ENCODE results near the gene JMJD1C.

The JMJD1C gene

DNA sequence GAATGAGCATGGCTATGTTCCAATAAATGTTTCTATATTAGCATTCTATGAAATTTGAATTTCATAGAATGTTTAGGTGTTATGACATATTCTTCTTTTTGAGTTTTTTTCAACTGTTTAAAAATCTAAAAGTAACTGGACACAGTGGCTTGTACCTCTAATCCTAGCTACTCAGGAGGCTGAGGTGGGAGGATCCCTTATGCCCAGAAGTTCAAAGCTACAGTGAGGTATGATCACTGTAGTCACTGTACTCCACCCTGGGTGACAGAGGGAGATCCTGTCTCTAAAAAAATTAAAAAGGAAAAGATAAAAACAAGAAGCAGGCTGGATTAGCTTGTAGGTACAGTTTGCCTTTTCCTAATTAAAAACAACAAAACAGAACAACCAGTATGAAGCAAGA is 237.5 kb downstream of the JMJD1C start:
- DNase-seq (ENCODE audit: low read depth in 2 of 2): no peak

DNA sequence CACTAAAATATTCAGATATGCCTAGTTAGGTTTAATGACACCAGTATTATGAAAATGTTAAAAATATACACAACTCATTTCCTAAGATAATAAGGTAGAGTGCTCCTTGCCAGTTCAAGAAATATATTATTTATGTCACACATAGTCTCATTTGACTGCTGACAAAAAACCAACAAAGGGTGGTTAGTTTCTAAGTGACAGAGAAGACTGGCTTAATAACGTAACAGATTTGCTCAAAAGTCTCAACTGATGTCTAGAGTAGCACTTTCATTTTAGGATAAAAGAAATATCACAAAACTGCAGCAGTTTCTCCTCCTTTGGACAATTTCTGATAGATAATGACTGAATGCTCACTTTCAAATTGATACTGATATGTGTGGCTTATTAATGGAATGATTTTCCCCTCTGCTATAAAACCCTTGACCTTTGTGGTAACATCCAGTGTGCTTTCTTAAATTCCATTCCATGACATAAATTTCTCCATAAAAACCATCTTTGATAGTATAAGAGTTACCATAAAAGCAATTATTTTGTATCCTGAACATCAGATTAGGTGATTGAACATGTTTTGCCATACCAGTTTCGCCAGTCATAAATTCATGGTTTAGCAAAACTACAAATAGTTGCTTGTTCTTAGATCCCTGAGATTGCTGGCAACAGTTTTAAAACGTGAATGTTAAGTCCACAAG is 238.4 kb downstream of the JMJD1C start:
- DNase-seq (ENCODE audit: low read depth in 2 of 2): no peak

DNA sequence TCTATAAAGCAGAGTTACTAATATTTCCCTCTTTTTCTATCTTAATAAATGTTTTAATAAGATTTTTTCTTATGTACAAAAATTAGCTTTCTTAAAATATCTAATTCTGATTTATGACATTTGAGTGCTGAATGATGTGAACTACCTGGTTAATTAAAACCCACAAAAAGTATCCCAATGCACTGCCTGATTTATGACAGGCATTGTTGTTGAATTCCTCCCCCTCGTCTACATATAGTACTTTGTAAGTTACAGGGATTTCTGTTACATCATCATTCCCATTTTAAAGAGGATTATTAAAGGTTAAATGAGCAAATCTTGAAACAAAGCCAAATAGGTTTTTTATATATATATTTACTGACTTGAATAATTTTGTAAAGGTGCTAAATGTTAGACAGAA is 241.5 kb downstream of the JMJD1C start:
- DNase-seq (ENCODE audit: low read depth in 2 of 2): no peak

DNA sequence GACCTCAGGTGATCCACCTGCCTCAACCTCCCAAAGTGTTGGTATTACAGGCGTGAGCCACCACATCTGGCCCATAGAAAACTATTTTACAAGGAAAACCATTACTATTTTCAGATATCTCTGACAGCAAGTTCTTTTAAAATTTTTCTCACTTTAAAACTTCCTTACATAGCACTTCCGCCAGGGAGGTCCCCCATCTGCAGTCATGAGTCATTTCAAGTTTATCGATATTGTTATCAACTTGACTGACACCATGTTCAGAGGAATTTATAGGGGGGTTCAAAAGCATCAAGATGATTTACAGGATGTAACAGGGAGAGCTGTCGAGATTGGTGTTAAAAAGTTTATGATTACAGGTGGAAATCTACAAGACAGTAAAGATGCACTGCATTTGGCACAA is 243.8 kb downstream of the JMJD1C start:
- DNase-seq (ENCODE audit: low read depth in 2 of 2): no peak

DNA sequence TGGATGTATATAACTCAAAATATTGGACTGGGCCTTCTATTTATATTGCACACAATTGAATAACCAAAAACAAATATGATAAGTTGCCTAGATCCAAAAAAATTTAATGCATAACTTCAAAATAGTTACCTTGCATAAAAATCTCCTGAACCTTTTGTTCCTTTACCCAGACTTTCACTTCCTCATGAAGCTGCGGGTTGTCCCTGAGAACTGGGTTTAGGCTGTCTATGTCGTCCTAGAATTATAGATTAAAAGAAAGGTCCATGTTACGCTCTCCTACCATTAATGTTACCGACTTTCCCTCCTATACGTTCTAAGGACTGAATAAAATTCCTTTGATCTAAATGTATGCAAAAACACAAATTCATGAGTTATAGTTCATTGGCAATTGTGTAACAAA is 246.0 kb downstream of the JMJD1C start:
- DNase-seq (ENCODE audit: low read depth in 2 of 2): no peak

DNA sequence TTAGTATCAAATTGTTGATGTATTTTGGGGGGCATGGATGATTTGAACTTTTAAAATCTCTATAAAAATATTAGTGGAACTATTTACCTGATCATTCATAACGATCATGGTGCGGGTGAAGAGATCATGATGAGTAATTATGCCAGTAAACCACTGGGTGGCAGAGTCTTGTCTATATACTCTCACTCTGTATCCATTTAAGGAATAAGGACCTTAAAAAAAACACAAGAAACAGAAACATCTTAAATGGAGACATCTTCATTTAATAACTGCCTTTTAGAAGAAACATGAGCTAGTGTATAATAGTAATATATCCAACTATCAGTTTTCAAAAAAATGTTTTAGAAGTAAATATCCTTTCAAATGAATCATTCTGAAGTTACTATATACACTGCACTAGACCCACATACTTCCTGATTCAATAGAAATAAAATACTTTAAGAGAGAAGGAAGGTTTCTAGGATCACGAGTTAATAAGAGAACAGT is 248.6 kb downstream of the JMJD1C start:
- DNase-seq (ENCODE audit: low read depth in 2 of 2): no peak

DNA sequence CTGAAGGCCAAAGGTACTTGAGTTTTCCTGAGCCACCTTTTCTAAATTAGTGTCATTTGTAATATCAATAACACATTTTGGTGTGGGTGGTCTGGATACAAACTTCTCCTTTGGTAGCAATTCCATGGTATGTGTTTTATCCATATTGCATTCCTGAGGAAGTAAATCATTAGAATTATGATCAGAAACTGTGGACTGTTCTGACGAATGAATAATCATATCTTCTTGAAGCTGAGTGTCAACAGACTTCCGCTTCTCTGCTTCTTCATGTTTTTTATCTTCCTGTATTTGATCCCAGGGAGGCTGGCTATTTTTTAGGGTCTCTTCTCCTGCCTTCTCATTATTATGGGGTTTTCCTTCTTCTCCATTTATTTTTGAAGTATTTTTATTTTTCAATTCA is 251.2 kb downstream of the JMJD1C start:
- DNase-seq (ENCODE audit: low read depth in 2 of 2): no peak

DNA sequence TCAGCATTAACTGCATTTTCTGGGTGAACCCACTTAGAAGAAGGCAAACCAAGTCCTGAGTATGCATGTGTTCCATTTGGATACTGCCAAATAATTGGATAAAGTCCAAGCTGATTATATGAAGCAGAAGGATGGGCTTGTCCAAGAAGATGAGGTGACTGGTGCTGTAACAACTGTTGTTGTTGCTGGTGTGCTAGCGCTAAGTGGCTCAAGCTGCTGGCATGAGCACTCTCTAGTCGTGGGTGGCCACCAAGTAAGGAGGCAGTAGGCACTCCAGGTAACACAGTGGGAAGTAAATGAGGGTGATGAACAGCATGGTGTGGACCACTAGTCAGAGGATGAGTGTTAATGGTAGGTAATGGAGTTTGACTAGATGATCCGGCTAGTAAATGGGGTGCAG is 252.3 kb downstream of the JMJD1C start:
- no peak for DNase-seq (ENCODE audit: low read depth in 2 of 2)

DNA sequence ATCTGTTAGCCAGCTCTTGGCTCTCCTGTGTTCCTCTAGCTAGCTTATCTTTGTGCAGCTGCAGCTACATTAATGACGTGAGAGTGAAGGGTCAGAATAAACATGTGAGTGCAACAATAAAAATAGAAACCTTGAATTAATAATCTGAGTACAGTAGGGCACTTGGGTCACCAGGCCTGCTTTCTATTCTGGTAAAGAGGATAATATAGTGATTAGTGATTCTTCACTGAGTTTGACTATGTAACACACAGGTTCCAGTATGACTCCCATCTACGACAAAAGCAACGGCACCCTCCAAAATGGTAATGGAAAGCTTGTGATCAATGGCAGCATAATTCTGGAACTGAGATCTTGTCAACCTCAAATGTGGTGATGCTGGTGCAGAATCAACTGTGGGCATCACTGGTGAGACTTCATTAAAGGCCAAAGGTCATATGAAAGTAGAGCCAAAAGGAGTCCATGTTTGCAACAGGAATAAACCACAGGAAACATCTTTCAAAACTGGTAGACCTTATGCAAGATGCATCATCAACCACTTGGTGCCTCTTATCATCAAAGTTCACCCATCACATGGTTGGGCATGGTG is 255.1 kb downstream of the JMJD1C start:
- no peak for DNase-seq (ENCODE audit: low read depth in 2 of 2)

DNA sequence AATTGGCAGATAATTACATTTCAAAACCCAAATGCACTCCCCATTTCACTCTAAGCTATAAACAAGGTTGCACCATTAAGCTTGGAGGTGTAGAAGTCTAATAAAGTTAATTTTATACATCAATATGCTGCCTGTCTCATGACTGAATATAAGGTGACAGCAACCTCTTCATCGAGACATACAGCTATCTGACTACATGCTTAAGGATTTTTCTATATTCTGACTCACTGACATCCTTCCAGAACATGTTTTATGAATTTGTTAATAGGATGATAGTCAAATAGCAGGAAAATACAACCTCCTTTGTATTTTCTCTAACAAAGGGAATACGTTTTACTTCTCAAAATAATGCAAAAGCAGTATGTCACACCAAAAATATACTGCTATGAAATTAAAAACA is 256.1 kb downstream of the JMJD1C start:
- no peak for DNase-seq (ENCODE audit: low read depth in 2 of 2)

DNA sequence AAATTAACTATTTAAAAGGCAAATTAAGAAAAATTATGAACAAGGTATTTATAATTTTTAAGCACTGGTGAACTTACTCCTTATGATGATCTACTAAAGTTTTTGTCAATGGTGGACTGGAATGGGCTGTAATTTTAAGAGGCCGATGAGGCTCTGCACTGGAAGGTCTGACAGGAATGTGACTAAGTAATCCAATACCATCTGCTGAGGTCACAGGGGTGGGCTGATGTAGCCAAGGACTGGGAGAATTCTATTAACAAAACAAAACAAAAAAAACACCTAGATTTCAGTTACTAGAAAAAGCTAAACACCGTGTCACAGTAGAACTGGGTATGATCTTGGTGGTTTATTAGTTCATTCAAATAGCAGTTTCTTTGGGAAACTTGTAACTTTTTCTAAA is 256.8 kb downstream of the JMJD1C start:
- no peak for DNase-seq (ENCODE audit: low read depth in 2 of 2)

DNA sequence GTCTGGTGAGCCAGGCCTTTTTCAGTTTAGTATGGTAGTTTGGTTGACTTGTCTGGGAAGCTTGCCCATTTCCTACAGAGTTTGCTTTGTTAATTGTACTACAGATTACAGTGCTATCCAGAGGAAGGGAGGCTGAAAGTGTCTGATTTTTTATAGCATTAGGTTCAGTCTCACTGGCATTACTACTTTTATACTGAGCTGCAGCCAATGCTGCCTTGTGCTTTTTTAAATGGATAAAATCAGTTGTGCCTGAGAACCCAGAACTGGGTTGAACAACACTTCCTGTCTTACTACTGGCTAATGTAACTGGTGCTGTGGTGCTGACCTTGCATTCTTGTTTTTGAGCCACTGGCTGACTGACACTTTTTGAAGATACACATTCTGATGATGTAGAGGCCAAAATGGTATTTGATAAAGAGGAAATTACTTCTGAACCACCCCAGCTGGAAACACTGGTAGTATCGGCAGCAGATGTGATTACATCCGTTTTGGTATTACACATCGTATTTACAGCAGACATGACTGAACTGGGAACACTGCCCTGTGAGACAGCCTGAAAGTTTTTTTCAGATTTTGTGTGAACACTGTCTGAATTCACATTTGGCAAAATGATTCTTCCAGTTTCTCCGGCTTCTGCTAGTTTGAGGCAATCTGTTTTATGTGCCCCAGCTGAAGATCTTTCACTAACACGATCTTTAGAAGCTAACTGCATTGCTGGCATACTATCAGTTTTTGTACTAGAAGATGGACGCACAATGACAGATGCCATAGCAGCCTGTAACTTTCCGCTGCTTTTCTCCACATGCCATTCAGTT is 258.6 kb downstream of the JMJD1C start:
- DNase-seq (ENCODE audit: low read depth in 2 of 2): no peak

DNA sequence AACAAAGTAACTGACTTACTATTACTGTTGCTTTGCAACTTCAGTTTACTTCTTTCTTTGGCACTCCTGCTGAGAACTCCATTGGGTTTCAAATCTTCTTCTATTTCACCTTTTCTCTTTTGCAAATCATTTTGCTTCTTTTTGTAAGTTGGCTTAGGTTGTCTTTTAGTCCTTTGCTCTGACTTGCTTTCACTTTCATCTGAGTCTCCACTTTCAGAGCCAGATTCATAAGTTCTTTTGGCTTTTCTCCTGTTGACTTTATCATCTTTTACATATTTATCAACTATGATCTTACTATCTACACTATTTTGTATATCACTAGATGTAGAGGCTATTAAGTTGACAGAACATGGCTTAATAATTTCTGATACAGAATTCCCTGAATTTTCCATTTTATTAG is 259.2 kb downstream of the JMJD1C start:
- DNase-seq (ENCODE audit: low read depth in 2 of 2): no peak

DNA sequence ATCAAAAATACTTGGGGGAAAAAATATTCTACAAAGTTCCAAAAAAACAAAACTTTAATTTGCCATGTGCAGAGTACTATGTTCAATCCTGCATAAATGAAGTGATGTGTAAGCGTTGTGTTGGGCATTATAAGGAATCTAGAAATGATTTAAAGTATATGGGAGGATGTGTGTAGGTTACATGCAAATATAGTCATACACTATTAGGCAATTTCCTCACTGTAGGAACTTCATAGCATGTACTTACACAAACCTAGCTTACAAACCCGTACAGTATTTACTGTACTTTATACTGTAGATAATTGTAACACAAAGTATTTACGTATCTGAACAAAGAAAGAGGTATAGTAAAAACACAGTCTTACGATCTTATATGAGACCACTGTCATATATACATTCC is 260.4 kb downstream of the JMJD1C start:
- DNase-seq (ENCODE audit: low read depth in 2 of 2): no peak

DNA sequence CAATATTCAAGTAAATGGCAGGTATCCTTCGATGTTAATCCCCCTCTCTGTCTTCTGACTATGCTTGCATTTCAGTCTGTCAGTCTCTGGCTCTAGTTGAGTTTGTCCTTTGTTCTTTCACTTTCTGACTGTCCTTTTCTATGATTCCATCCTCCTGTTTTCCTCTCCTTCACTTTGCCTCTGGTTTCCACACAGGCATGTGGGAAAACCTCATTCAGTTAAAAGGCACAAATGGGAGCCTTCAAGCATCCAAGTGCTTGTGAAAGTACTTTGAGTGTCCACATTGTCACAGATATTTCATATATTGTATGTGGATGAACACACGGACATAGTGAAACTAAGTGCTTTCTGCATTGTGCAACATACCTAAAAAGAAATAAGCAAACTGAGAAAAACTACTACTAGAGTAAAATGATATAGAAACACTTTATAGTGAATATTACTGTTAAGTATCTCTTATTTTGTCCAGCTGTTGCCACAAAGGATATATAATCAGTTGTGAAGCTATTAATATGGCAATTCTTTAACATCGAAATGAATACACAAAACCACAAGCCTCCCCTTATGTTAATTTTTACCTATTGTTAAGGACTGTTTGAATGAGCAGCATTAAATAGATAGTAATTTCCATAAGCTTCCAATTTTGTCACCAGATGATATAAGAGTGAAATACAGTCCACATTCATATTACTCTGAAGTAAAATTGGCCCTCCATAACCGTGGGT is 260.9 kb downstream of the JMJD1C start:
- no peak for DNase-seq (ENCODE audit: low read depth in 2 of 2)

DNA sequence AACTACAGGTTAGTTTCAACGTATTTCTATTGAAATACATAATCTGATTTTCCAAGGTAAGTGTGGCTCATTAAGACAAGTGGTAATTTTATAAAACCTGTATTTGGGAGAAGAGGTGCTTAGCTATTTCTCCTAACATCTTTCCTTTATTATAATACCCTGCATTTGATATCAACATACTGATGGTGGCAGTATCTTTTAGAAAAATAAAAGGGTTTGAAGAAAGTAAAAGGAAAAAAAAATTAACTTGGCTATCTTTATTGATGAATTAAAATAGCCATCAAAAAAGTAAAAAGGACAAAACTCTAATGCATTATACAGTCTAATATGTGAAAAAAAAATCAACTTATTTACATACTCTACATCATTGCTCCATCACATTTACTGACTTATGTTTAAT is 264.7 kb downstream of the JMJD1C start:
- no peak for DNase-seq (ENCODE audit: low read depth in 2 of 2)

DNA sequence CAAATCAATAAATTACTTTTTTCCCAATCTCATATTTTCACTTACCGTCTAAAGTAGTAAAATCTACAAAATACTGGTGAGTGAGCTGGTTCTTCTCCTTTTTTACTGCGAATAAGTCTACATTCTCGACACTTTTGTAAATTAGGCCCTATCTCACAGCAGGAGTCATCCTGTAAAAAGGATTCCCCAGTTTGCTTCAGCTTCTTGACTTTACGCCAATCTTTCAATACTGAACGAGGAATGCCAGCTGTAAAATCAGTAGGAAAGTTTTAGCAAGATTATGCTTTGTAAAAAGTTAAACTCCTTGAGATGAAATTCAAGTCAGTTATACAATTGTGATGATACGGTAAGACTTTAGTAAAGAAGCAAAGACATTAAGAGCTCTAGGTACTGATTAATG is 265.3 kb downstream of the JMJD1C start:
- no peak for DNase-seq (ENCODE audit: low read depth in 2 of 2)

DNA sequence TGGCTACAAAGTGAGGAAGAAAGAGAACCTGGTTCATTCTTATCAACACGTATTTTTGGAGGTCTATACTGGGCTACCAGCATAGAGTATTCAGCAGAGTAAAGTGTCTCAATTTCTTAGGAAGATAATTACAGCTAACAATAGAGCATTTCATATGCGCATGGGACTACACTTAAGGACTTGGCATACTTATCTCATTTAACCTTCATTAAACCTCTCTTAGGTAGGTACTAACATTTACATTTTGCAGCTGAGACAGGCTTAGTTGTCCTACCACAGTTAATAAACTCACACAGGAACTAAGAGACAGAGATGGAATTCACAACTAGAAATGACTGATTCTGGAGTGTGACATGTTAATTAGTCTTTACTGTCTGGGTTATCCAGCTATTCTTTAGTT is 266.1 kb downstream of the JMJD1C start:
- DNase-seq (ENCODE audit: low read depth in 2 of 2): no peak

DNA sequence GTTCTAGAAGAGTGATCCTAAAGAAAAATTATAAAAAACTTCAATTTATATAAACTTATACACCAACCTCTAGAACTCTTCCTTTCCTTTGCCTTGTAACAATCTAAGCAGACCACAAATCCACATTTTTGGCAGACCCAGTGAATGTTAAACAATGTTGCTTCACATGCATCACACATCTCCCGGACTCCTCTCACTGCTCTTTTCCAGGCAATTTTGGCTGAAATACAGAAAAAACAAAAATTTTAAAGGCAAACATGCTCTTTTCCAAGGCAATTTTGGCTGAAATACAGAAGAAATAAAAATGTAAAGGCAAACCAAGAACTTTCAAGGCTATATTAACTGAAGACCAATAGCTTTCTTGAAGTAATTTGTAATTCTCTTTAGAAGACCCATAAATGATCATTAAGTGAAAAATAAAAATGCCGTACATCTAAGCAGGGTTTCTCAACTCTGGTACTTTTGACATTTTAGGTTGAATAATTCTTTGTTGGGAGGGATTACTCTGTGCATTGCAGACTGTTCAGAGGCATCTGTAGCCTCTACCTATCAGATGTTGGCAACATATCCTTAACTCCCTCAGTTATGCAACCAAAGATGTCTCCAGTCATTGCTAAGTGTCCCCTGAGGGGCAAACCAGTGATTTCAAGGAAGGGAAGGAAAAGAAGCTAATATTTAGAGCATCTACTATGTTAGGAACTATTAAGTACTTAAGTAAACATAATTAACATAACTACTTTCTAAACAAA is 268.3 kb downstream of the JMJD1C start:
- DNase-seq (ENCODE audit: low read depth in 2 of 2): no peak

DNA sequence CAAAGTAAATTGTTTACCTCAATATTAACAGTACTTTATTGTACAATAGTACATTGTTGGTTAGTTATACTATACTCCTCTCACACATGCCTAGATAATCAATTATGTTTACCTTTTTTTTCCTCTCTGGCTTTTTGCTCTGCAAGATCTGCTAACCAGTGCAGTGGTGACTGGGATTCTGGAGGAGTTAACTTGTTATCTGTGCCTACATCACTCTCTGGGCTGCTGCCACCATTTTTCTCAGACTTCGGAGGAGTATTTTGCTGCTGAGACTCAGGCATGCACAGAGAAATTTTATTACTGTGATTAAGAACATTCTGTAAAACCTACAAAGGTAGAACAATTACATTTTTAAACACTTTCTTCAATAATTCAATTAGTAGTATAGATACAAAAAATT is 273.0 kb downstream of the JMJD1C start:
- no peak for DNase-seq (ENCODE audit: low read depth in 2 of 2)

DNA sequence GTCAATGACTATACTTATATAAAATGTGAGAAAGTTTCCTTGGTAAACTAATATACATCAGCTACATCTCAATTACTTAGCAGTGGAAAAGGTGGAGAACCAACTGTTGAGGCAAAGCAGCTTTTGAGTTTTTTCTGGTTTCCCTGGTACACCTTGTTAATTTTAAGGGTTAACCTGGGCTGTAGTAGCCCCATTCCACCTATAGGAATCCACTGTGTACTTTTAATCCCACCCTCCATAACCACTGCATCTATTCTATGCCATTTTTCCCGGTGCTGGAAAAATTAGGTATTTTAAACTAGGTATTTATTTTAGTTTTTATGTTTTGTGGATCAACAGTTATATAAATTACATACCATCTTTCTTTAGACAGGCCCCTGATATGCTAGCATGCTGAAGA is 290.2 kb downstream of the JMJD1C start:
- no peak for DNase-seq (ENCODE audit: low read depth in 2 of 2)

Data from activated CD4-positive, alpha-beta T cell treated with anti-CD3 and anti-CD28 coated beads for 24 hours (primary cell).